Hepatocyte (in vitro differentiated cells): ENCODE measurements around the gene ZNF548.

Experiments used
- CTCF ChIP-seq: fragments of 200-600 bp; sonication (generic); IDR thresholded peaks from 2 replicates; pipeline ENCODE4 v1.5.1; 2016; ENCODE audit warnings: antibody characterized with exemption, mild to moderate bottlenecking; ENCODE audit not compliant: poor library complexity
- EZH2 ChIP-seq: fragments of 200-600 bp; sonication (generic); IDR thresholded peaks from 2 replicates; pipeline ENCODE4 v1.6.1; 2016; ENCODE audit warnings: antibody characterized with exemption, mild to moderate bottlenecking, borderline replicate concordance

GRCh38 chr19:57389730-57390598, at the start of gene ZNF548:
- TF ChIP-seq CTCF = no peak
- no peak for TF ChIP-seq EZH2
